Measurements from ENCODE around the gene OVOL2.

DNA sequence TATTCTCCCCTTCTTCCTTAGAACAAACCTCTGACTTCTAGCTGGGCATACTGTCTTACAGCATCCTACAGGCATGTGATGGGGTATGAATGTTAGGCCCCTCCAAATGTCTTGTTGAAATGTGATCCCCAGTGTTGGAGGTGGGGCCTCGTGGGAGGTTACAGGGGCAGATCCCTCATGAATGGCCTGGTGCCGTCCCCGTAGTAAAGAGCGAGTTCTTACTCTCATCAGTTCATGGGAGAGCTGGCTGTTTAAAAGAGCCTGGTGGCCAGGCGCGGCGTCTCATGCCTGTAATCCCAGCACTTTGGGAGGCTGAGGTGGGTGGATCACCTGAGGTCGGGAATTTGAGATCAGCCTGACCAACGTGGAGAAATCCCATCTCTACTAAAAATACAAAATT lies 15.5 kb downstream of the OVOL2 start:
- TF ChIP-seq, protein P1, sequence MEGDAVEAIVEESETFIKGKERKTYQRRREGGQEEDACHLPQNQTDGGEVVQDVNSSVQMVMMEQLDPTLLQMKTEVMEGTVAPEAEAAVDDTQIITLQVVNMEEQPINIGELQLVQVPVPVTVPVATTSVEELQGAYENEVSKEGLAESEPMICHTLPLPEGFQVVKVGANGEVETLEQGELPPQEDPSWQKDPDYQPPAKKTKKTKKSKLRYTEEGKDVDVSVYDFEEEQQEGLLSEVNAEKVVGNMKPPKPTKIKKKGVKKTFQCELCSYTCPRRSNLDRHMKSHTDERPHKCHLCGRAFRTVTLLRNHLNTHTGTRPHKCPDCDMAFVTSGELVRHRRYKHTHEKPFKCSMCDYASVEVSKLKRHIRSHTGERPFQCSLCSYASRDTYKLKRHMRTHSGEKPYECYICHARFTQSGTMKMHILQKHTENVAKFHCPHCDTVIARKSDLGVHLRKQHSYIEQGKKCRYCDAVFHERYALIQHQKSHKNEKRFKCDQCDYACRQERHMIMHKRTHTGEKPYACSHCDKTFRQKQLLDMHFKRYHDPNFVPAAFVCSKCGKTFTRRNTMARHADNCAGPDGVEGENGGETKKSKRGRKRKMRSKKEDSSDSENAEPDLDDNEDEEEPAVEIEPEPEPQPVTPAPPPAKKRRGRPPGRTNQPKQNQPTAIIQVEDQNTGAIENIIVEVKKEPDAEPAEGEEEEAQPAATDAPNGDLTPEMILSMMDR (conservative IDR thresholded peaks at IDR 0.05; ENCODE audit: low read length): no peak
- TF ChIP-seq EZH2phosphoT487 (IDR thresholded peaks at IDR 0.05; ENCODE audit: borderline replicate concordance, low read depth, low read length): no peak
